ENCODE data around the gene SUSD3. TPM values are rescaled to one million over a fixed set of nuclear protein-coding genes. Genes with fewer than 3 reads are reported as not detected.
"Not testable (repeated sequence)": the region's sequence is repeated elsewhere in the genome, so short reads cannot be mapped to it uniquely, and the experiment has no call there.

SUSD3 gene
- total RNA-seq, 1 donor from 2014 or later, result 2.4 TPM

- TF ChIP-seq CTCF (IDR thresholded peaks at IDR 0.05; ENCODE audit: unreplicated experiment), result no peak
- no peaks in the 10 kb centered on the region for H3K4me1 Mint-ChIP-seq
- peaks cover 21% of the 10 kb centered on the region for H3K36me3 Mint-ChIP-seq
- no peaks in the 10 kb centered on the region for H3K9me3 Mint-ChIP-seq
- H3K27me3 Mint-ChIP-seq (ENCODE audit: low read depth), result no peaks in the 10 kb centered on the region
- H3K4me3 Mint-ChIP-seq, result no peak overlapping the region
- H3K27ac Mint-ChIP-seq, result no peak overlapping the region
- peak in 1 of 2 experiments; percentile 20 for DNase-seq (ENCODE audit: low spot score in 2 of 2, unreplicated experiment in 2 of 2)
Measured at GRCh38 chr9:93012963-93013855, 45.3 kb upstream of the SUSD3 start.

- Mint-ChIP-seq H3K4me3 (no peak overlapping the region), H3K4me1 (no peaks in the 10 kb centered on the region), H3K27ac (no peak overlapping the region), H3K36me3 (peaks cover 17% of the 10 kb centered on the region), H3K9me3 (no peaks in the 10 kb centered on the region), H3K27me3 (ENCODE audit: low read depth) (no peaks in the 10 kb centered on the region)
- peak in 1 of 2 experiments; percentile 21 for DNase-seq (ENCODE audit: low spot score in 2 of 2, unreplicated experiment in 2 of 2)
- no peak for TF ChIP-seq CTCF (IDR thresholded peaks at IDR 0.05; ENCODE audit: unreplicated experiment)
Measured at GRCh38 chr9:93013856-93014582, 44.5 kb upstream of the SUSD3 start.

- not testable (repeated sequence) for H3K27ac Mint-ChIP-seq; H3K27me3 Mint-ChIP-seq (ENCODE audit: low read depth)
Measured at GRCh38 chr9:93015190-93015589, 43.3 kb upstream of the SUSD3 start.

GRCh38 chr9:93017621-93018020 lies 40.9 kb upstream of the SUSD3 start:
- Mint-ChIP-seq H3K4me3 (no peak overlapping the region), H3K4me1 (peaks cover 2% of the 10 kb centered on the region), H3K27ac (no peak overlapping the region), H3K27me3 (ENCODE audit: low read depth) (no peaks in the 10 kb centered on the region), H3K36me3 (peaks cover 20% of the 10 kb centered on the region), H3K9me3 (no peaks in the 10 kb centered on the region)
- no peak for DNase-seq (ENCODE audit: low spot score in 2 of 2, unreplicated experiment in 2 of 2)
- TF ChIP-seq CTCF (IDR thresholded peaks at IDR 0.05; ENCODE audit: unreplicated experiment), result no peak

More at GRCh38 chr9:93015190-93015589, 43.3 kb upstream of the SUSD3 start:
- not testable (repeated sequence) for DNase-seq (ENCODE audit: low spot score in 2 of 2, unreplicated experiment in 2 of 2); H3K9me3 Mint-ChIP-seq; H3K4me1 Mint-ChIP-seq; H3K4me3 Mint-ChIP-seq
- peaks cover 20% of the 10 kb centered on the region for H3K36me3 Mint-ChIP-seq

GRCh38 chr9:93020151-93020550 lies 38.4 kb upstream of the SUSD3 start:
- Mint-ChIP-seq H3K36me3 (peaks cover 14% of the 10 kb centered on the region), H3K9me3 (no peaks in the 10 kb centered on the region), H3K27ac (no peak overlapping the region), H3K4me3 (no peak overlapping the region), H3K4me1 (peaks cover 2% of the 10 kb centered on the region), H3K27me3 (ENCODE audit: low read depth) (no peaks in the 10 kb centered on the region)
- no peak for TF ChIP-seq CTCF (IDR thresholded peaks at IDR 0.05; ENCODE audit: unreplicated experiment)
- no peak for DNase-seq (ENCODE audit: low spot score in 2 of 2, unreplicated experiment in 2 of 2)
